SU-DHL-6 (cell line): ENCODE measurements around the gene ACTN3.
"Not testable (repeated sequence)": the region's sequence is repeated elsewhere in the genome, so short reads cannot be mapped to it uniquely, and the experiment has no call there.

Experiments used
- H2AFZ ChIP-seq: fragments of 200-600 bp; sonication (generic); 2 replicates; pipeline ENCODE4 v1.6.1; 2014; ENCODE audit warnings: low read depth, mild to moderate bottlenecking, moderate library complexity, mixed read lengths, antibody characterized with exemption, low read length; ENCODE audit not compliant: severe bottlenecking
- H3F3A ChIP-seq: fragments of 200-600 bp; shearing (Covaris generic); 2 replicates; pipeline ENCODE4 v1.6.0; 2016; ENCODE audit warnings: antibody characterized with exemption, mild to moderate bottlenecking; ENCODE audit not compliant: insufficient read depth
- H3K27ac ChIP-seq: fragments of 200-600 bp; sonication (generic); 2 replicates; pipeline ENCODE4 v1.5.1; 2016; ENCODE audit warnings: low read depth, mild to moderate bottlenecking, low read length, moderate library complexity, mixed read lengths
- H3K27me3 ChIP-seq: fragments of 200-600 bp; sonication (generic), shearing (Covaris generic); 2 replicates; pipeline ENCODE4 v1.6.0; 2014; ENCODE audit warnings: mild to moderate bottlenecking, low read length
- H3K36me3 ChIP-seq: fragments of 200-600 bp; sonication (generic); 2 replicates; pipeline ENCODE4 v1.6.1; 2014; ENCODE audit warnings: mild to moderate bottlenecking, low read length, mixed read lengths
- H3K4me2 ChIP-seq: fragments of 300-600, 200-600 bp; shearing (Covaris generic), sonication (generic); 2 replicates; pipeline ENCODE4 v1.6.0; 2014; ENCODE audit warnings: low read length, low read depth, mild to moderate bottlenecking; ENCODE audit not compliant: poor library complexity, severe bottlenecking
- H3K4me3 ChIP-seq: fragments of 200-600 bp; sonication (generic); 2 replicates; pipeline ENCODE4 v1.5.1; 2014; ENCODE audit warnings: antibody characterized with exemption, low read length, mild to moderate bottlenecking, mixed read lengths; ENCODE audit not compliant: insufficient read depth, poor library complexity, severe bottlenecking
- H3K79me2 ChIP-seq: fragments of 200-600 bp; sonication (generic); 2 replicates; pipeline ENCODE4 v1.6.1; 2014; ENCODE audit warnings: mild to moderate bottlenecking, low read length, moderate library complexity; ENCODE audit not compliant: insufficient read depth
- H3K9ac ChIP-seq: fragments of 200-600 bp; sonication (generic); 2 replicates; pipeline ENCODE4 v1.7.0; 2014; ENCODE audit warnings: mild to moderate bottlenecking, low read length
- H3K9me2 ChIP-seq: fragments of 200-600 bp; sonication (generic); replicated peaks from 2 replicates; pipeline ENCODE4 v1.6.1; 2014; ENCODE audit warnings: low read length; ENCODE audit not compliant: insufficient read depth
- H3K9me3 ChIP-seq: fragments of 200-600 bp; sonication (generic); 2 replicates; pipeline ENCODE4 v1.6.1; 2014; ENCODE audit warnings: low read length, mixed read lengths; ENCODE audit not compliant: insufficient read depth
- H4K20me1 ChIP-seq: fragments of 200-600 bp; sonication (generic); 2 replicates; pipeline ENCODE4 v1.6.1; 2014; ENCODE audit warnings: low read depth, mild to moderate bottlenecking, antibody characterized with exemption, low read length, moderate library complexity, mixed read lengths
- EZH2phosphoT487 ChIP-seq: fragments of 200-600 bp; sonication (generic), shearing (Covaris generic); conservative IDR thresholded peaks from 2 replicates; pipeline ENCODE4 v1.6.1; 2018; ENCODE audit warnings: mild to moderate bottlenecking, antibody characterized with exemption, low read length, moderate library complexity, mixed read lengths
- TF ChIP-seq, protein P1 (sequence below): fragments of 200-600 bp; sonication (generic); IDR thresholded peaks from one replicate; pipeline ENCODE4 v1.5.1; 2017; ENCODE audit warnings: antibody characterized with exemption, mild to moderate bottlenecking, low read length, moderate library complexity; ENCODE audit not compliant: insufficient read depth, poor library complexity, severe bottlenecking

The ACTN3 gene

DNA sequence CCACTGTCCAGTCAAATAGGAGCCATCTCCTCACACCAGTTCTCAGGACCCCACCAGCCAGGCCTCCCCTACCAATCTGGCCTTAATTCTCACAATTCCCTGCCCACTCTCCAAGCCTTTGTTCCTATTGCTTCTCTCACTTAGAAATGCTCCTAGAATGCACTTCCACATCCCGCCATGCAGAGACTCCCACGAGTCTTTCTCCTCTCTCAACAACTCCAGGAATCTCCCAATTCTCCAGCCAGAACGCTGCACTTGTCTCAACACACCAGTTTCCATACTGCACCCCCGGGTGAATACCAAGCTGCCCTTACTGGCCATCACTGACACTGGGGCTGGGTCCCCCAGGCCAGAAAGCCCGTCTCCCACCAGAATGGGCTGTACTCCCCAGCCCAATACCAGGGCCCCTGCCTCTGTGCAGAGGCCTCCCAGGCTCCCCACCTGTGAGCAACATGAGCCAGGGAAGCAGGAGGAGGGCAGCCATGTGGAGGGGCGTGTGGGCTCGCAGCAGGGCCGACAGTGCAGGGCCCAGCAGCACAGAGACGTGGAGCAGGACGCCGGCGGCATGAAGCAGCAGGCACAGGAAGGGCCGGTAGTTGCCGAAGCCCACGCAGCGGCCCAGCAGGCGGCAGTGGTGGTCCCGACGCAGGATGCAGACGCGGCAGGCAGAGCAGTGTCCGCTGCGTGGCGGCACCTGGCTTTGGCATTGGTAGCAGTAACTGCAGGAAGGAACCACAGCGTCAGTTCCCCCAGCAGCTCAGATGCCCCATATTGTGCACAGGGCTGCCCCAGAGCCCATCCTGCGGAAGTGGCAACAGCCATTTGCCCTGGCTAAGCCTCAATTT is 3.2 kb upstream of the ACTN3 start:
- Histone ChIP-seq H3K36me3 (no peaks in the 10 kb centered on the region), H3K27ac (peak overlapping the region; percentile 67), H3K4me2 (peak overlapping the region; percentile 96), H2AFZ (peak overlapping the region; percentile 58), H3F3A (peaks cover 16% of the 10 kb centered on the region), H4K20me1 (no peaks in the 10 kb centered on the region), H3K4me3 (no peak overlapping the region), H3K27me3 (no peaks in the 10 kb centered on the region), H3K9me3 (no peaks in the 10 kb centered on the region), H3K9me2 (no peaks in the 10 kb centered on the region), H3K79me2 (no peaks in the 10 kb centered on the region), H3K9ac (peak overlapping the region; percentile 34; the same call in 1 of the 2 replicates)
- TF ChIP-seq, protein P1, sequence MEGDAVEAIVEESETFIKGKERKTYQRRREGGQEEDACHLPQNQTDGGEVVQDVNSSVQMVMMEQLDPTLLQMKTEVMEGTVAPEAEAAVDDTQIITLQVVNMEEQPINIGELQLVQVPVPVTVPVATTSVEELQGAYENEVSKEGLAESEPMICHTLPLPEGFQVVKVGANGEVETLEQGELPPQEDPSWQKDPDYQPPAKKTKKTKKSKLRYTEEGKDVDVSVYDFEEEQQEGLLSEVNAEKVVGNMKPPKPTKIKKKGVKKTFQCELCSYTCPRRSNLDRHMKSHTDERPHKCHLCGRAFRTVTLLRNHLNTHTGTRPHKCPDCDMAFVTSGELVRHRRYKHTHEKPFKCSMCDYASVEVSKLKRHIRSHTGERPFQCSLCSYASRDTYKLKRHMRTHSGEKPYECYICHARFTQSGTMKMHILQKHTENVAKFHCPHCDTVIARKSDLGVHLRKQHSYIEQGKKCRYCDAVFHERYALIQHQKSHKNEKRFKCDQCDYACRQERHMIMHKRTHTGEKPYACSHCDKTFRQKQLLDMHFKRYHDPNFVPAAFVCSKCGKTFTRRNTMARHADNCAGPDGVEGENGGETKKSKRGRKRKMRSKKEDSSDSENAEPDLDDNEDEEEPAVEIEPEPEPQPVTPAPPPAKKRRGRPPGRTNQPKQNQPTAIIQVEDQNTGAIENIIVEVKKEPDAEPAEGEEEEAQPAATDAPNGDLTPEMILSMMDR, result peak; percentile 49
- TF ChIP-seq EZH2phosphoT487, result no peak

DNA sequence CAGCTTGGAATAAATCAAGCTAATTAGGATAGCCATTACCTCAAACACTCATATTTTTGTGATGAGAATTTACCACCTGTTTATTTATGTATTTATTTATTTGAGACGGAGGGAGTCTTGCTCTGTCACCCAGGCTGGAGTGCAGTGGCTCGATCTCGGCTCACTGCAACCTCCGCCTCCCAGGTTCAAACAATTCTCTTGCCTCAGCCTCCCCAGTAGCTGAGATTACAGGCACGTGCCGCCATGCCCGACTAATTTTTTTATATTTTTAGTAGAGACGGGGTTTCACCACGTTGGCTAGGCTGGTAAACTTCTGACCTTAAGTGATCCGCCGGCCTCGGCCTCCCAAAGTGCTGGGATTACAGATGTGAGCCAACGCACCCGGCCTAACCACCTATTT is 1.8 kb upstream of the ACTN3 start:
- Histone ChIP-seq H3F3A (peaks cover 16% of the 10 kb centered on the region), H3K9ac (peak overlapping the region; percentile 81), H3K27ac (peak overlapping the region; percentile 67), H3K4me3 (peak overlapping the region; percentile 87), H3K4me2 (peak overlapping the region; percentile 96), H2AFZ (peak overlapping the region; percentile 77)
- H3K79me2 ChIP-seq, H4K20me1 ChIP-seq, H3K27me3 ChIP-seq, H3K9me2 ChIP-seq, H3K36me3 ChIP-seq, H3K9me3 ChIP-seq: not testable (repeated sequence)

DNA sequence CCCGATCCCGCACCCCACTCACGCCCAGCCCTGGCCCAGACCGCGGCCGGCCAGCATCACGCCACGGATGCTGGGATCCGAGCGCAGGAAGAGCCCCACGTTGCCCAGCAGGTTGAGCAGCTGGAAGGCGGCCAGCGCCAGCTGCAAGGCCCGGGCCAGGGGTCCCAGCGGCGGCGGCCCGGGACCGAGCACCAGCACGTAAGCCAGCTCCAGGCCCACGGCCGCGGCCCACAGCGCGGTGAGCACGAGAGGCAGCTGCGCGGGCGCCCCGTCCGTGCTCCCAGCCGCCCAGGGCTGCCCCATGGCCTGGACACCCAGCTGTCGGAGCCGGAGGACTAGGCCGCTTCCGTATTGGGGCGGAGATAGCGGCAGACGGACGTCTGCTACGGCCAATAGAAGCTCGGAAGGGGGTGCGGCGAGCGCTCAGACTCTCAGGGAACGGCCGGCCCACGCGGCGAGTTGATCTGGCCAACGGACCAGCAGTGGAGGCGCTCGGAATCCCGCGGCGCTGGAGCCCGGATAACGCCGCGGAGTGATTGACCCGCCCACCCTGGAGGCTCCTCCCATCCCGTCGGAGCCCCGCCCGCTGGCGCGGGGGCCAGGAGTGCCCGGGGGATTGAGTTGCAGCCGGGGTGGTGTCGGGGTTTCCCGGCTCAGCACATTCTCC is 869 bp upstream of the ACTN3 start, which contains the start of gene ZDHHC24:
TSS of gene ZDHHC24 (minus strand) at position 348 of the 667 bp plus-strand sequence. CDS start at position 303, 45 bp downstream.
- no peaks in the 10 kb centered on the region for H3K9me2 ChIP-seq
- peak within 1 kb of the TSS; percentile 96 for H3K4me2 ChIP-seq
- H3K9ac ChIP-seq, result peak within 1 kb of the TSS; percentile 81
- H4K20me1 ChIP-seq, result no peaks in the 10 kb centered on the region
- no peak for TF ChIP-seq EZH2phosphoT487
- TF ChIP-seq, protein P1, result no peak
- no peaks in the 10 kb centered on the region for H3K27me3 ChIP-seq
- H3K36me3 ChIP-seq, result no peaks in the 10 kb centered on the region
- H2AFZ ChIP-seq, result peak within 1 kb of the TSS; percentile 77
- H3K4me3 ChIP-seq, result peak within 1 kb of the TSS; percentile 87
- H3K79me2 ChIP-seq, result no peaks in the 10 kb centered on the region
- peak within 1 kb of the TSS; percentile 67 for H3K27ac ChIP-seq
- H3K9me3 ChIP-seq, result no peaks in the 10 kb centered on the region
- H3F3A ChIP-seq, result peaks cover 16% of the 10 kb centered on the region
